ENCODE data around the gene BORCS6. TPM values are rescaled to one million over a fixed set of nuclear protein-coding genes. Genes with fewer than 3 reads are reported as not detected.

Gene BORCS6
- total RNA-seq, 1 donor from 2014 or later = 12.3 TPM

DNA sequence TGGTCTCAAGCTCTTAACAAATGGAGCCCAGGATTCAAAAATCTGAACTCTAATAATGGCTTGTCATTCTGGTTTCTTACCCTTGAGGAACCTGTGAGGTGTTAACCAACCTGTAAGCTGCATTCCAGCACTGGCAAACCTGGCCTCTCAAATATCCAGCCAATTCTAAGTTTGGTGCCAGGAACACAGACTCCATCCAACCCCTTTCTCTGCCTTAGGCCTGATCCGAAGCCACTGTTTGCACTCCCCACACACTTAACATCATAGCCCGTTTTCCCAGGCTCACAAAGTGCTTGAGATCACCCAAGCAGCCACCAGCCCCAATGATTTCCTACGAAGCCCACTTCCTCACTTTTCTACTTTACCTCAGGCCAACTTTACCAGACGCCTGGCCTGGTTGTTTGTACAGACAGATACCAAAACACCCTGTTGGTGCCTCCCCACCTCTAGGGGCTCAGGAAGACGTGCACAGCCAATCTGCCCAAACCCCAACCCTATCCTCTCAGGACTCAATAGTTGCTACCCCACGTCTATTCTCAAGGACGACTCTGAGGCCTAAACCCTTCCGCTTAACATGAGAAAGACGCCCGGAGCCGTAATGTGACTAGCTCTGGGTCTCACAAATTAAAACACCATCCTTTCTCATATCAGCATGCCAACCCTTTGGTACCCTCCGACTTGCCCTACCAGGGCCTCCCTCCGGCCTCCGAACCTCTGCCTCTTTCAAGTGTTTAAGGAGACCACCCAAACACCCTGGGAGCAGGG is 34.6 kb downstream of the BORCS6 start:
- Mint-ChIP-seq H3K36me3 (ENCODE audit: low read depth) (peaks cover 30% of the 10 kb centered on the region), H3K4me1 (peaks cover 46% of the 10 kb centered on the region), H3K9me3 (no peaks in the 10 kb centered on the region), H3K27ac (no peak overlapping the region), H3K4me3 (no peak overlapping the region), H3K27me3 (no peaks in the 10 kb centered on the region)
- ATAC-seq (ENCODE audit: low read depth) (no peak), DNase-seq (no peak)
- intact Hi-C loops (cut with micrococcal nuclease) = loop anchor here (5.0 to 10.0 kb wide), 2 partner anchors 298 to 471 kb away; partner anchors contain the start of genes CYB5D1, NAA38, TMEM88 and TP53
- TF ChIP-seq CTCF (IDR thresholded peaks at IDR 0.05) = no peak
- ChIA-PET POLR2A (interaction anchor here (0.6 to 15.9 kb wide), 19 partner anchors 10 to 850 kb away, joined by 3 to 385 read pairs (median 11); partner anchors contain the start of genes ALOX12B, ALOXE3, BORCS6 and CTC1), CTCF (interaction anchor here (1.5 to 1.8 kb wide), 4 partner anchors 16 to 82 kb away, joined by 3 to 14 read pairs (median 6); no protein-coding TSS in a partner anchor)

- no peak for ATAC-seq (ENCODE audit: low read depth)
- ChIA-PET CTCF (interaction anchor here (1.7 kb wide), 1 partner anchor 16 kb away, joined by 3 read pairs; no protein-coding TSS in a partner anchor), POLR2A (interaction anchor here (1.1 to 15.9 kb wide), 6 partner anchors 15 to 141 kb away, joined by 3 to 385 read pairs (median 44); partner anchors contain the start of genes BORCS6 and SLC25A35)
- Mint-ChIP-seq H3K27ac (no peak overlapping the region), H3K36me3 (ENCODE audit: low read depth) (peaks cover 26% of the 10 kb centered on the region), H3K4me3 (no peak overlapping the region), H3K27me3 (no peaks in the 10 kb centered on the region), H3K9me3 (no peaks in the 10 kb centered on the region), H3K4me1 (peaks cover 43% of the 10 kb centered on the region)
- intact Hi-C loops (cut with micrococcal nuclease) = loop anchor here (5.0 to 10.0 kb wide), 2 partner anchors 297 to 470 kb away; partner anchors contain the start of genes CYB5D1, NAA38, TMEM88 and TP53
- TF ChIP-seq CTCF (IDR thresholded peaks at IDR 0.05) = no peak
- DNase-seq = no peak
These were observed 35.3 kb downstream of the BORCS6 start for GRCh38 chr17:8154608-8155155.

- POLR2A ChIA-PET = interaction anchor here (0.6 to 15.9 kb wide), 8 partner anchors 15 to 141 kb away, joined by 3 to 385 read pairs (median 10); partner anchors contain the start of genes BORCS6 and SLC25A35
- no peaks in the 10 kb centered on the region for H3K27me3 Mint-ChIP-seq
- ATAC-seq (ENCODE audit: low read depth) = no peak
- H3K4me3 Mint-ChIP-seq = no peak overlapping the region
- CTCF ChIA-PET = interaction anchor here (0.6 to 1.7 kb wide), 2 partner anchors 15 to 63 kb away, joined by 3 read pairs; no protein-coding TSS in a partner anchor
- peak; percentile 71 for DNase-seq
- intact Hi-C loops (cut with micrococcal nuclease) = loop anchor here (10.0 kb wide), 1 partner anchor 469 kb away; the partner anchor contains the start of genes TP53 and WRAP53
- peaks cover 29% of the 10 kb centered on the region for H3K36me3 Mint-ChIP-seq (ENCODE audit: low read depth)
- no peaks in the 10 kb centered on the region for H3K9me3 Mint-ChIP-seq
- no peak for TF ChIP-seq CTCF (IDR thresholded peaks at IDR 0.05)
- H3K4me1 Mint-ChIP-seq = peaks cover 39% of the 10 kb centered on the region
- no peak overlapping the region for H3K27ac Mint-ChIP-seq
These were observed 35.9 kb downstream of the BORCS6 start for GRCh38 chr17:8153957-8154607.

GRCh38 chr17:8153525-8153956 is 36.4 kb downstream of the BORCS6 start:
- H3K27me3 Mint-ChIP-seq = no peaks in the 10 kb centered on the region
- peak overlapping the region; percentile 82 for H3K27ac Mint-ChIP-seq
- no peak overlapping the region for H3K4me3 Mint-ChIP-seq
- DNase-seq = no peak
- H3K4me1 Mint-ChIP-seq = peaks cover 34% of the 10 kb centered on the region
- ChIA-PET POLR2A (interaction anchor here (0.6 to 15.9 kb wide), 7 partner anchors 14 to 95 kb away, joined by 3 to 385 read pairs (median 4); no protein-coding TSS in a partner anchor), CTCF (interaction anchor here (0.6 to 1.7 kb wide), 2 partner anchors 14 to 62 kb away, joined by 3 read pairs; no protein-coding TSS in a partner anchor)
- no peaks in the 10 kb centered on the region for H3K9me3 Mint-ChIP-seq
- ATAC-seq (ENCODE audit: low read depth) = no peak
- intact Hi-C loops (cut with micrococcal nuclease) = loop anchor here (10.0 kb wide), 1 partner anchor 469 kb away; the partner anchor contains the start of genes TP53 and WRAP53
- peaks cover 30% of the 10 kb centered on the region for H3K36me3 Mint-ChIP-seq (ENCODE audit: low read depth)
- TF ChIP-seq CTCF (IDR thresholded peaks at IDR 0.05) = no peak
